NB4 (cell line): ENCODE measurements around the gene C11orf16.

Experiments
- DNase-seq: peaks from one replicate; pipeline ENCODE4 v3.0.0; 2010; ENCODE audit warnings: low read depth
- H3K4me3 ChIP-seq: one replicate; pipeline ENCODE4 v1.5.1; 2011; ENCODE audit warnings: mild to moderate bottlenecking, low read depth, low read length, moderate library complexity
- MYC ChIP-seq: IDR thresholded peaks from 2 replicates; pipeline ENCODE4 v1.6.1; 2011; ENCODE audit warnings: low read depth, low read length
- POLR2A ChIP-seq: IDR thresholded peaks from 2 replicates; pipeline ENCODE4 v1.6.1; 2011; ENCODE audit warnings: mild to moderate bottlenecking; ENCODE audit not compliant: insufficient read length; ENCODE audit errors: extremely low read depth
- TF ChIP-seq, protein P1 (sequence below): IDR thresholded peaks from 2 replicates; pipeline ENCODE4 v1.6.1; 2011; ENCODE audit warnings: low read depth, low read length
- TF ChIP-seq, protein P2 (sequence below): IDR thresholded peaks from one replicate; pipeline ENCODE4 v1.5.1; 2012; ENCODE audit warnings: low read depth, low read length

C11orf16 gene

DNA sequence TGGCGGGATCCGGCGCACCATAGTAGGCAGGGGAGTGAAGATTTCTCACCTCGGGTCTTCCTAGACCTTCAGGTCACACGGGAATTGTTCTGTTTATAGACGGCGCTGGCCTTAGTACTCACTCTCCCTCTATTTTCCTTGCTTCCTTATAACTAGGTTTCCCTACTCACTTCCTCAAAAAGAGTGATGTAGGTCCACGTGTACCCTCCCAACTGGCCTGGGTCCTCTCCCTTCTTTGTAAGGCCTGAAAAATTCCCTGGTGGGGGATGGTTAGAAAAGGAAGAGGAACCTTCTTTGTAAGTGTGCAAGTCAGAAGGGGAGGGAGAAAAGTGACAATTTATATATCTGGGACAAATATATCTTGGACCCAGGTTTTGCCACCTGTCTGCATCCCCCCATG, 34.4 kb upstream of the C11orf16 start:
- TF ChIP-seq MYC (no peak), POLR2A (no peak)
- TF ChIP-seq, protein P1, sequence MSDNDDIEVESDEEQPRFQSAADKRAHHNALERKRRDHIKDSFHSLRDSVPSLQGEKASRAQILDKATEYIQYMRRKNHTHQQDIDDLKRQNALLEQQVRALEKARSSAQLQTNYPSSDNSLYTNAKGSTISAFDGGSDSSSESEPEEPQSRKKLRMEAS, result no peak
- TF ChIP-seq, protein P2, sequence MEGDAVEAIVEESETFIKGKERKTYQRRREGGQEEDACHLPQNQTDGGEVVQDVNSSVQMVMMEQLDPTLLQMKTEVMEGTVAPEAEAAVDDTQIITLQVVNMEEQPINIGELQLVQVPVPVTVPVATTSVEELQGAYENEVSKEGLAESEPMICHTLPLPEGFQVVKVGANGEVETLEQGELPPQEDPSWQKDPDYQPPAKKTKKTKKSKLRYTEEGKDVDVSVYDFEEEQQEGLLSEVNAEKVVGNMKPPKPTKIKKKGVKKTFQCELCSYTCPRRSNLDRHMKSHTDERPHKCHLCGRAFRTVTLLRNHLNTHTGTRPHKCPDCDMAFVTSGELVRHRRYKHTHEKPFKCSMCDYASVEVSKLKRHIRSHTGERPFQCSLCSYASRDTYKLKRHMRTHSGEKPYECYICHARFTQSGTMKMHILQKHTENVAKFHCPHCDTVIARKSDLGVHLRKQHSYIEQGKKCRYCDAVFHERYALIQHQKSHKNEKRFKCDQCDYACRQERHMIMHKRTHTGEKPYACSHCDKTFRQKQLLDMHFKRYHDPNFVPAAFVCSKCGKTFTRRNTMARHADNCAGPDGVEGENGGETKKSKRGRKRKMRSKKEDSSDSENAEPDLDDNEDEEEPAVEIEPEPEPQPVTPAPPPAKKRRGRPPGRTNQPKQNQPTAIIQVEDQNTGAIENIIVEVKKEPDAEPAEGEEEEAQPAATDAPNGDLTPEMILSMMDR, result no peak
- DNase-seq, result no peak
- H3K4me3 ChIP-seq, result no peak overlapping the region

DNA sequence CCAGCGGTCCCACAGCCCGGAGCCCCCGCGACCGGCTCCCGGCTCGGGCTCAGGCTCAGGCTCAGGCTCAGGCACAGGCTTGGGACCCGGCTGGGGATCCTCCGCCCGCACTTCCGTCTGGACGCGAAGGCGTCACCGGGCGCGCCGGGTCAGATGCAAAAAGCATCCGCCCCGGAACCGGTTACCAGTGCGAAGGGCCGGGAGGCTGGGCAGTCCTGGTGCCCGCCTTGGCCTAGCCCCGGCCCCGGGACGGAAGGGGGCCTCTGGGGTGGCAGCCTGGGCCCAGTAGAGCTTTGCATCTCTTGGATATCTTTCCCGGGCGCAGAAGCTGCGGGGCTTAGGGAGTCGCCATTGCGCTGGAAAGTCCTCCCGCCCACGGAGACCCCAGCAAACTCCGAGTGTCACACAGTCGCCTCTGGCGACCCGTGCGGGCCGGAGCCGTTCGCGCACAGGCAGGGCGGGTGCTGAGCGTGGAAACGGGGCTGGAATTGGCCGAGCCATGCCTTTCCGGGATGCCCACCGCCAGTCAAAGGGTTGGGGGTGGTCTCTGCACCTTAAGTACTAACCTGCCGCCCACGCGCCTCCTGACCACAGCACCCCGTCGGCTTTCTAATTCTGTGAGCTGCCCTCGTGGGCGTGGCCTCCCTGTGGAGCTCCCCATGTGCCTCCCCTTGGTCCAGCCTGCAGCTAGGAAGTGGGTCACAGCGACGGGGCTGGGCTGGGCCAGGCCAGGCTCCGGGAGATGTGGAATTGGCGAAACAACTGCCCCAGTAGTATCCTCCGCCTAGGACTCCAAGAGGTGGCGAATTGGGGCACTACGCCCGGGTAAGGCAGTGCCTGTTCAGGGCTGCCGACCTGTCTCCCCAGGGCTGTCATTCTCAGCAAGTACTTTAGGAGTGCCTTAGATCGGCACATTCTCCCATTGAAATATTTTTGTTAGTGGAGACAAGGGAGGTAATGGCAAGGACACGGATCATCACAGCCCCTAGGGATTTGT, 31.9 kb upstream of the C11orf16 start, which contains the start of gene TMEM9B:
TSS of gene TMEM9B (minus strand) at position 119 of the 997 bp plus-strand sequence. CDS start 129 bp downstream, outside the sequence.
- DNase-seq, result peak; percentile 91
- H3K4me3 ChIP-seq, result peak within 1 kb of the TSS; percentile 78
- TF ChIP-seq, protein P1, result peak; percentile 89
- peak; percentile 90 for TF ChIP-seq MYC
- TF ChIP-seq, protein P2, result no peak
- TF ChIP-seq POLR2A, result peak; percentile 90

DNA sequence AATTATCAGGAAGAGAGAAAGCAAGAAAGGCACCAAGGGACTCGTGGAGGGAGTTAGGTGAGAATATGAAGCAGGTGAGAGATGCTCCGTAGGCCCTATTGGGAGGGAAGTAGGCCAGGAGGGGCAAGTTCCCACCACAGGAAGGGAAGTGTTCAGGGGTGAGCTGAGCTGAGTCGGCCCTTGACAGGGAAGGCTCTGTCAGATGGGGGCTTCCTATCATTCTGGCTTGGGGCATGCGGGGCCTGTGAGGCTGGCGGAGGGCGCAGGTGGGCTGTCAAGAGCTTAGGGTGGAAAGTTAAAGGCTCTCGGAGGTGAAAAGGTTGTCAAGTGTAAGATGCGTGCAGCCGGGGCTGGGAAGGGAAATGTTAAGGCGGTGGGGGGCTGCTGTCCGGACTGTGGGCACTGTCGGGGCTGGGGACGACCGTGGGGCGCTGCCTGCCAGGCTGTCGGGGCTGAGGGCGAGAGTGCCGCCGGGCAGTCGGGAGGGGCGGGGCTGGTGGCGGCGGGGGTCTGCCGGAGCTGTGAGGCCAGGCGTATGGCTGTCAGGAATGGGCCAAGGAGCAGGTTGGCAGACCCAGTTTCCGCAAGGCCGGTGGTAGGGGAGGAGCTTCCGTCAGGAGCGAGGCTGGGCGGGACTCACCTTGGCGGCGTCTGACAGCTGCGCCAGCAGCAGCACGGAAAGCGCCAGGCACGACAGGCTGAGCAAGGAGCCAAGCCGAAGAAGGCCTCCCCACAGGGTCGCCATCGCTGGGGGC, 31.0 kb upstream of the C11orf16 start:
- peak overlapping the region; percentile 78 for H3K4me3 ChIP-seq
- DNase-seq, result peak; percentile 80
- no peak for TF ChIP-seq POLR2A
- TF ChIP-seq, protein P1, result no peak
- TF ChIP-seq, protein P2, result no peak
- TF ChIP-seq MYC, result no peak

DNA sequence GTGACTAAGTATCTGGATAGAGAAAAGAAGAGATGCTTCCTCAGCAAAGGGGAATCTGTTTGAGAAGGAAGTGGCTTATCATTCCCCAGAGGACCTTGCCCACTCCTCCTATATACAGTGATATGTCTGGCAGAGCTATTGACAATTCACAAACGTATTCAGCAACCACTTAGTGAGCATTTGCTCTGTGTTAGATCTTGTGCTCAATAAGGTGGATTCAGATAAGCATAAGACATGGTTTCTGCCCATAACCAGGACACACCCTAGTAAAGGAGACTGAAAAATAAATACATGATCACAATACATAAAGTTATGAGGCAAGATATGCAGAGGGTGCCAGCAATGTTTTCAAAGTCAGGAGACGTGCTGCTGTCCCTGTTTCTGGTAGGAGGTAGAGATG, 30.1 kb upstream of the C11orf16 start:
- TF ChIP-seq MYC, result no peak
- TF ChIP-seq, protein P1, result no peak
- TF ChIP-seq, protein P2, result no peak
- TF ChIP-seq POLR2A, result no peak
- peak; percentile 24 for DNase-seq
- H3K4me3 ChIP-seq, result peak overlapping the region; percentile 78

DNA sequence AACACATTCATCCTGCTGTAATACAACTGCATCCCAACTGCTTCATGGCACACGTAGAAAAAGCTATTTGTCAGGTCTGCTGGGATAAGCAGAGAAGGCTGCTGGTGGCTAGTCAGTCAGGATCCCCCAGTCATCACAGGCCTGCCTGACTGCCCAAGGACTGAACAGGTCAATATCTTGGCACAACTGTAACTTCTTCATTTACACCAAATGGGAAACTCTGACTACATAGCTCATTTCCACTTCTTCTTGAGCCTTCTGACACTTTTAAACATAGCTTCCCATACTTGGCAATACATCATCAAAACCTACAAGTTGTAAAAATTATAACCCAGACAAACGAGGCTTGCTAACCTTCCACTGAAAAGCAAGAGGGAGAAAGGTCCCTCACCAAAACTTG, 28.7 kb upstream of the C11orf16 start:
- DNase-seq, result no peak
- TF ChIP-seq POLR2A (no peak), MYC (no peak)
- TF ChIP-seq, protein P1, result no peak
- TF ChIP-seq, protein P2, result no peak
- H3K4me3 ChIP-seq, result no peak overlapping the region
